ENCODE data around the gene GPSM1.

GPSM1 gene

DNA sequence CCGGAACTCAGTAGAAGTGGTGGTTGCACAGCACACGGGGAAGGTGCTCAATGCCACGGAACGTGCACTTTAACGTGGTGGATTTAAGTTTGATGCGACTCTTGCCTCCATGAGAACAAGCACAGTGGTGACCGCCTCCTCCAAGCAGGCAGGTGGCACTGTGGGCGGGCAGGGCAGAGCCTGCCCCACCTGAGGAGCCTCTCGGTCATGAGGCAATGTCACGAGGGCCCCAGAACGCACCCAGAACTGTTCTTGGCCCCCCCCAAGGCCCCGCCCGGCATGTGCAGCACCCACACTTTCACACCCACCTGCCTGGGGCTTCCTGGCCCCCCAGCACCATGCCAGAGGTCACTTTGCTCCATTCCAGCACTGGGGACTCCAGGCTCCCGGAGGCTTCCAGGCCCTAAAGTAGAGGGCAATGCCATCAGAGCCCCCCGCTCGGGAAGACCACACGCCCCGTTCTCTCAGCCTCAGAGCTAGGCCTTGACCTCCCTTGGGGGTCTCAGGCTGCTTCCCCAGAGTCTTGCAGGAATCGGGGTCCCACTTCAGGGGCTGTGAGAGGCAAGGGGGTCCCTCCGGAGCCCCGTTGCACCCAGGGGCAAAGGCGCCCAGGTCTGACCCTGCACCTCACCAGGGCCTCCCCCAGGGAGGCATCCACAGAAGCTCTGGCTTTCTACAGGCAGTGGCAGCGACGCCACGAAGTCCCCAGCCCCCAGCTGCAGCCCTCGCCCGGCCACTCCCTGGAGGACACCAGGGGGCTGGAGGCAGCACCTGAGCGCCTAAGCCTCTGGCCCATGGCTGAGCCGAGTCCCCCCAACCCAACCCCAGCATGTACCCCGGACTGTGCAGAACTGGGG is 37.5 kb upstream of the GPSM1 start:
- no peak overlapping the region for H3K4me3 ChIP-seq (ENCODE audit: low read length)
- DNase-seq (ENCODE audit: low read depth, low spot score), result no peak

- DNase-seq (ENCODE audit: low read depth, low spot score), result no peak
- no peak overlapping the region for H3K4me3 ChIP-seq (ENCODE audit: low read length)
Measured at GRCh38 chr9:136290508-136291000, 36.8 kb upstream of the GPSM1 start.

DNA sequence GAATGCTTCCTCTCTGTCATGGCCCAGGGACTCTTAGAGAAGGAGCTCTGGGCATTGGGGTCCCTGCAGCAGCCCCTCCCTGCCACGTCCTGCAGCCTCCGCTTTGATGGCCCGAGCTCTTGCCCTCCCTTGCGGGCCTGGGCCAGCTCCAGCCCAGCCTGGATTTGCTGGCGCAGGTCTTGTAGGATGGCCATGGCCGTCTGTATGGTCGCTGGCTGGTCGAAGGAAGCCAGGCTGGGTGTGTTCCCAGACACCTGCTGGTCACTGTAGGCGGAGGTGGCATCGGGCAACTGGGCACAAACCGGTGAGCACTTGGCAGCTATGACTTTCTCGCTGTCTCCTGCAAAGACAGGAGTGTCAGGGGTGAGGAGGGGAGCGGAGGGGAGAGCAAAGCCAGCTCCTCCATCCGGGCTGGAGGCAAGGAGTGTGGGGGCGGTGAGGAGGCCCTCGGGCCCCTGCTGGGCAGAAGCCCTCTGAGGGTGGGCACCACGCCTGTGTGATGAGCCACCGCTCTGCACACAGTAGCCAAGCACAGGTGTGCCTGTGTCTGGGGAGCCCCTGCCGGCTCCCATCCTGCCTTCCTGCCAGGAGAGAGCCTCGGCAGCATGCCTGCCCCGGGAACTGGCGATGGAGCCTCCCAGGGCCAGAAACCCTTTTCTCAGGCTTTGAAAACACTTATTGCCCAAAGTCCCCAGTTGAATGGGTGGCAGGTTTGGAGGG is 35.9 kb upstream of the GPSM1 start:
- H3K4me3 ChIP-seq (ENCODE audit: low read length), result no peak overlapping the region
- no peak for DNase-seq (ENCODE audit: low read depth, low spot score)

GRCh38 chr9:136292026-136292538 is 35.3 kb upstream of the GPSM1 start:
- no peak overlapping the region for H3K4me3 ChIP-seq (ENCODE audit: low read length)
- DNase-seq (ENCODE audit: low read depth, low spot score), result no peak

DNA sequence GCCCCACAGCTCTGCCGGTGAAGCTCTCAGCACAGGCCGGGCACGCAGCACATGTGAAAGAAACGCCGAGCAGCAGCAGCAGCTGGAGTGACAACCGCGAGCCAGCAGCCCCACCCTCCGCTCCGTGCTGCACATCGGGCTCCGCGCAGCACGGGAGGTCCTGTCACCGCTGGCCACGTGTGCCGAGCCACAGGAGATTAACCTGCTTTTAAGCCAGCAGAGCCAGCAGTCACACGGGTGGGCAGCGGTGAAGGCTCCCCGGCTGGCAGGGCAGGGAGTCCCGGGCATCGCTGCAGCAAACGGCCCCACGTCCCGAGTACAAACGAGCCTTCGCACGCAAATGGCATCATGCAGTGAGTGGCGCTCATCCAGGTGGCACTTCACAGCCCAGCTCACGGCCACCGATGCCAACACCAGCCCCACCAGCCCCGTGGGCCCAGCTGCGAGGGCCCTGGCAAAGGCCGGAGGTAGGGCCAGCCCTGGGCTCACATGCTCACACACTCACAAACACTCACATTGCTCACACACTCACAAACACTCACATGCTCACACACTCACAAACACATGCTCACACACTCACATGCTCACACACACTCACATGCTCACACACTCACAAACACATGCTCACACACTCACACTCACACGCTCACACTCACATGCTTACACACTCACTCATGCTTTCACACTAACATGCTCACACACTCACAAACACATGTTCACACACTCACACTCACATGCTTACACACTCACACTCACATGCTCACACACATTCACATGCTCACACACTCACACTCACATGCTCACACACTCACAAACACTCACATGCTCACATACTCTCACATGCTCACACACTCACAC is 34.5 kb upstream of the GPSM1 start:
- DNase-seq (ENCODE audit: low read depth, low spot score), result no peak
- H3K4me3 ChIP-seq (ENCODE audit: low read length), result no peak overlapping the region

DNA sequence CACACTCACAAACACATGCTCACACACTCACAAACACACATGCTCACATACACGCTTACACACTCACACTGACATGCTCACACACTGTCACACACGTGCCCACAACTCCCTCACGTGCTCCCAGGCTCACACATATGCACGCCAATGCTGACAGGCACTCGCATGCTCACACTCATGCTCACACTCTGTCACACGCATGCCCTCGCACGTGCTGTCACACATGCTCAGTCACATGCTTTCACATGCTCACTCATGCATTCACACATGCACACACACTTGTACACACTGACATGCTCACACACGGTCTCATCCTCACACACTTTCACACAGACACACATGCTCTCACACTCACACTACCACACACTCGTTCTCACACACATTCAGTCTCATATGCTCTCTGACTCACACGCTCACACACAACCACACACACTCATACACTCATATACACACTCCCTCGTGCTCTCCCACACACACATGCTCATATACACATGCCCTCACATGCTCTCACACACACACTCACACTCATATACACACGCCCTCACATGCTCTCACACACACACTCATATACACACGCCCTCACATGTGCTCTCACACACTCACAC is 33.8 kb upstream of the GPSM1 start:
- DNase-seq (ENCODE audit: low read depth, low spot score), result no peak
- H3K4me3 ChIP-seq (ENCODE audit: low read length), result no peak overlapping the region

- no peak for DNase-seq (ENCODE audit: low read depth, low spot score)
- H3K4me3 ChIP-seq (ENCODE audit: low read length), result no peak overlapping the region
Measured at GRCh38 chr9:136294437-136294836, 32.9 kb upstream of the GPSM1 start.

DNA sequence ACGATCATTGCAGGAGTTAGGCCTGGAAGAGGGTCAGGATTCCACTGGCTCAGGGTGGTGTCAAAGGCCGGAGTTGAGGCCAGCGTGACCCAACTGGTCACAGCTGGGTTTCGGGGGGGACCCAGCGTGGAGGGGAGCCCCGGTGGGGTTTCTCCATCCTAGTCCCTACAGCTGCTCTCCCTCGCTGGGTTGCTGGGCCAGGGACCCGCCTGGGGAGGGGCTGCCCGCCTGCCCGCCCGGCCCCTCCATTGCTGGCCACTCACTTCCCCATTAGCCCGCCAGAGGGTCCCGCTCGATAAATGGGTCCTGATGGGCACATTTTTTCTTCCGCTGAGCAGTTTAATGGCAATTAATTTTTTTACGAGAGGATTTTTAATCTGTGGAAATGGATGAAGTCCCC is 32.3 kb upstream of the GPSM1 start:
- H3K4me3 ChIP-seq (ENCODE audit: low read length), result no peak overlapping the region
- no peak for DNase-seq (ENCODE audit: low read depth, low spot score)

DNA sequence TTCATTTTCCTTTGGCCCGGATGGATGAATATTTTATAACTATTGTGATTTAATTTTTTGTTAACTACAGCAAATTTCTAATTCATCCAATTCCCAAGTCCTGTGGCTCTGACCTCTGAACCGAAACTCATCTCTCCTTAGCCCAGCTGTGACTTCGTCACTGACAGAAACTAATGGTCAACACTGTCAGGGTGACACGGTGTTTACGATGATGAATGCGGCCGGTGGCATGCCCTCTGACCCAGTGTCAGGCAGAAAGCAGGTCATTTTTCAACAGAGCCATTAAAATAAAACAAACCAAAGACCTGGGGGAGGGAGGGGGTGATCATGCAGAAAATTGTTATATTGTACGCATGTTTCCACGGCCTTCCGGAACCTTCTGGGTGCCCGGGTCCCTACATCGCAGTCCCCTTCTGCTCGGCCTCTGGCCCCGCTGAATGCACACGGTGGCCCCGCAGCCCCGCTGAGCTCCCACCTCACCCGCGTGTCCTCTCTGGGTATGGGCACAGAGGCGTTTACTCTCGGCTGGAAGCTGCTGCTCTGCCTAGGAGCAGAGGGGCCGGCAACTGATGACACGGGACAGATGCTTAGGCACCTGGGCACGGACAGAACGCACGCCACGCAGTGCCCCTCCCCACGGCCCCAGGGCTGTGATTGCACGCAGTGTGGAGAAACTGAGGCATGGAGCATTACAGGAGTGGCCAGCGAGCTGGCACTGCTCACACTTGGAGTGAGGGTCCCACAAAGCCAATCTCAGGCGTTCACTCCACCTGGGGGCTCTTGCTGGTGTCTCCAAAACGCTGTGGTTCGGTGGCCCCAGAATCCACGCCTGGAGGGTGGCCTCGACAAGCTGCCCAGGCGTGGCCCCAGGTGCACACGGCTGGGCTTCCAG is 31.6 kb upstream of the GPSM1 start:
- DNase-seq (ENCODE audit: low read depth, low spot score), result no peak
- no peak overlapping the region for H3K4me3 ChIP-seq (ENCODE audit: low read length)

DNA sequence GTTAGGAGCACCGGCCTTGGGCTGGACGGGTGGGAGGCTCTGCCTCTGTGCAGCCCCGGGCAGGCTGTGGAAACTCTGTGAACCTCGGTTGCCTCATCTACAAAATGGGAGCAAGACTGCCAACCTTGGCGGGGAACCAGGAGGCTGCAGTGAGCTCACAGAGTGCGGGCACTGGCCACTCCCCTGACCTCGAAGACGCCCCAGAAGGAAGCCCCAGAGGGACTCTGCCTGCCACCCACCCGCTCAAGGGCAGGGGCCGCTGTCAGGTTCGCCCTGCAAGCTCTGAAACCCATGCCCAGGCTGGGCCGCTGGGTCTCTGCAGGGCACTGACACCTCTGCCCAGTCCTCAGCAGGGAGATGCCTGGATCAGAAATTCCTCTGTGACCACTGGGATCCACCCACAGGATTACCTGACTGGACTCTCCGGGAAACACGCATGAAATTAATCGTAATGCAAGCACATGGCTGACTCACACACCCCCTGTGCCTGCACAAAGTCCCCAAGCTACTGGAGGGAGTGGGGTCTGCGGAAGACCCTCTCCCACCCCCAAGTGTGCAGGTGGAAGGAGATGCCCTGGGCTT is 30.8 kb upstream of the GPSM1 start:
- no peak overlapping the region for H3K4me3 ChIP-seq (ENCODE audit: low read length)
- no peak for DNase-seq (ENCODE audit: low read depth, low spot score)

GRCh38 chr9:136297016-136297691 is 30.2 kb upstream of the GPSM1 start:
- DNase-seq (ENCODE audit: low read depth, low spot score), result no peak
- no peak overlapping the region for H3K4me3 ChIP-seq (ENCODE audit: low read length)

DNA sequence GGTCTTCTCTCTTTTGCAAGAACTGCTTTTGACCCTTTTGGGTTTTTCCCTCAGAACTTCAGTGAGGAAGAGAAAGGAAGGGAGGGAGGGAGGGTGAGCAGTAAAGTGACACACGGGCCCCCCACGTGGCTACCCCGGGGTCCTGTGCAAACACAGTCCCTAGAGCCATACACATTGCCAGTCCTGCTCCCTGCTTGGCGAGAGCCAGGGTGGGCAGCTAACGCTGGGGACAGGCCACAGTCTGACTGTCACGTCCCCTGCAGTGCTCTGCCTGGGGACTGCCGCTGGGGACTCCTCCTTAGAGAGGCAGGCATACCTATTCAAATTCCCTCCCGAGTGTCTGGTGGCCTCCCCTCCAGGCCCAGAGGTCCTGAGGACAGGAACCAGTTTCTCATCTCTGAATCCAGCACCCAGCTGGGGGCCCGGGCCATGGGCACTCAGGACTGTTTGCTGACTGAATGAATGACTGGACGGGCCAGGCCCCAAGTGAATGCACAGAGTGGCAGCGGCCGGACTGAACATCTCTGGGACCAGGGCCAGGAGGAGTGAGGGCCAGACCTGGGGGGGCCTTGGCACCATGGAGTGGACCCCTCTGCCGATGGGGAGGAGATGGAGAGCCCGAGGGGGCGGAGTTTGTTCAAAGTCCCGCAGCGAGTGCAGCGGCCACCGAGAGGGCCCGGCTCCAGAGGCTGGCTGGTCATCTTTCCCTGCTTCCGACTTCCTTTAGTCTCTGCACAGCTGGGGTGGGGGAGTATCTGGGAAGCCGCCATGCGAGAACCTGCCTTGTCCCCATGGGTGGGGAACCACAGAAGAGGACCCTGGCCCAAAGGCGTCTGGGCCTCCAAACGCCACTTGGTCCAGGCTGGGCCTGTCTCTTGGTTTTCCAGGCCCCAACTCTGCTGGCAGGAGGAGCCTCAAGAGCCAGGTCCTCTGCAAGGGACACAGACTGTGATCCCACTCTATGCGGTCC is 29.3 kb upstream of the GPSM1 start:
- no peak for DNase-seq (ENCODE audit: low read depth, low spot score)
- H3K4me3 ChIP-seq (ENCODE audit: low read length), result no peak overlapping the region

DNA sequence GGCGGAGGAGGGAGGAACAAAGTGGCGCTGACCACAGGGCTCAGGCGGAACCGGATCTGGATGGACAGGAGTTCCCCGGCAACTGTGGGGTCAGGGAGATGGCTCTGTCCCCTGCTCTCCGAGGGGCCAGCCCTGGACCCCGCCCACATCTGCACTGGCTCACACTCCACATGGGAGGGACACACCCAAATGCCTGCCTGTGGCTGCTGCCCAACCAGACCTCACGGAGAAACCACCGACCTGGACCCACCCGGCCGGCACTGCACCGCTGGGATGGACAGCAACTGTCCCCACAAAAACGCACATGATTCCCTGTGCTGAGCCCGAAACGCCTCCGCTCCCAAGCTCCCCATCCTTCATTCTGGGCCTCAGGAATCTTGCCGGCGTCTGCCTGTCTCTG is 28.2 kb upstream of the GPSM1 start:
- no peak for DNase-seq (ENCODE audit: low read depth, low spot score)
- H3K4me3 ChIP-seq (ENCODE audit: low read length), result no peak overlapping the region

DNA sequence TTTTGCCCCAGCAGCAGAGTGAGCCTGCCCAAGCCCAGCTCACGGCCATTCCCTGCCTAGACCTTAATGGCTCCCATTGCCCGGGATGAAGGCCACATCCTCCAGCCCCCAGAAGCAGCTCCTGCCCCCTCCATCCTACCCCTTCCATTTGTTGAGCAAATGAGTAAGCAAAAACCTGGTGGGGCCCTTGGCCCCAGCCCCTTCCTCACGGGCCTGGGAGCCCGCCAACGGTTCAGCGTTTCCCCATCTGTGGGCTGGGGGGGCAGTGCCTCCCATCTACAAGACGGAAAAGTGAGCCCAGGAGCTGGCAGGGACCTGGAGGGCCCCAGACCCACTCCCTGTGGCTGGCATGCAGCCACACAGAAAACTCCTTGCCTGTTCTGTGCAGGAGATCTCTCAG is 27.8 kb upstream of the GPSM1 start:
- DNase-seq (ENCODE audit: low read depth, low spot score), result no peak
- no peak overlapping the region for H3K4me3 ChIP-seq (ENCODE audit: low read length)

DNA sequence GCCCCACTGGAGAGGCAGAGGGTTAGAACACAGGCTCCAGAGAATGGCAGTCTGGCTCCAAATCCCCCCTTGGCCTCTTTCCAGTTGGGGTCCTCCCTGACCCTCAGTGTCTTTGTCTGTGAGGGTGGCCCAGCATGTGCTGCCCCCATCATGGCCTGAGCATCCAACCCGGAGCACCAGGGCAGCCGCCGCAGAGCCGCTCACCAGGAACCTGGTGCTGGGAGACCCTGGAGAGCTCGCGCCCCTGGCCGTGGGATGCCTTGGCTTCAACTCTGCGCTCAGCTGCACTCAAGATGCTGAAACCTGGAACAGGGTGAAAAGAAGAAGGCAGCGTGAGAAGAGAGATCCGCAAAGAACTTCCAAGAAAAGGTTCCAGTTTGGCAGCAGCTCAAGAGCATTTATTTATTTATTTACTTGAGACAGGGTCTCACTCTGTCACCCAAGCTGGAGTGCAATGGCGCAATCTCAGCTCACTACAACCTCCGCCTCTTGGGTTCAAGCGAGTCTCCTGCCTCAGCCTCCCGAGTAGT is 27.3 kb upstream of the GPSM1 start:
- no peak overlapping the region for H3K4me3 ChIP-seq (ENCODE audit: low read length)
- DNase-seq (ENCODE audit: low read depth, low spot score), result no peak

DNA sequence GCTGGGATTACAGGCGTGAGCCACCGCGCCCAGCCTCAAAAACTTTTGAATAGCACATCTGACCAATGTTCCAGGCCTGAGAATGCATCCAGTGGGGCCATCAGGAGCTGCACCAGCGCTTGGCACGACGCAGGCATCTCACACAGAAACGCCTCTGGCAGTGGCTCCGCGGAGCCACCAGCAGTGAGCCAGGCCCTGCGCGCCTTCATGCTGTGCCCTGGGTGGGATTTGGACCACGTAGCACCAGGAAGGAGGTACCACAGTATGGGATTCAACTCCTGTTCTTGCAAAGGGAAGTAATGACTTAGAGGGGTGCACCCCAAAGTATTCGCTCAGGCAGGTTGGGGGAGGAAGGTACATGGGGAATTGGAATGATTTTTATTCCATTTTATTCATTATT is 26.5 kb upstream of the GPSM1 start:
- no peak overlapping the region for H3K4me3 ChIP-seq (ENCODE audit: low read length)
- no peak for DNase-seq (ENCODE audit: low read depth, low spot score)

All from Jurkat, Clone E6-1 (cell line).